SKM-1 treated with dmso at 0.1 percent for 144 hours (cell line): ENCODE results near the gene PANK3.
"Not testable (repeated sequence)": the region's sequence is repeated elsewhere in the genome, so short reads cannot be mapped to it uniquely, and the experiment has no call there.

Experiments
- DNase-seq: peaks from one replicate; lab custom pipeline; 2025; ENCODE audit not compliant: unreplicated experiment; lab: John Stamatoyannopoulos, UW

Gene PANK3

DNA sequence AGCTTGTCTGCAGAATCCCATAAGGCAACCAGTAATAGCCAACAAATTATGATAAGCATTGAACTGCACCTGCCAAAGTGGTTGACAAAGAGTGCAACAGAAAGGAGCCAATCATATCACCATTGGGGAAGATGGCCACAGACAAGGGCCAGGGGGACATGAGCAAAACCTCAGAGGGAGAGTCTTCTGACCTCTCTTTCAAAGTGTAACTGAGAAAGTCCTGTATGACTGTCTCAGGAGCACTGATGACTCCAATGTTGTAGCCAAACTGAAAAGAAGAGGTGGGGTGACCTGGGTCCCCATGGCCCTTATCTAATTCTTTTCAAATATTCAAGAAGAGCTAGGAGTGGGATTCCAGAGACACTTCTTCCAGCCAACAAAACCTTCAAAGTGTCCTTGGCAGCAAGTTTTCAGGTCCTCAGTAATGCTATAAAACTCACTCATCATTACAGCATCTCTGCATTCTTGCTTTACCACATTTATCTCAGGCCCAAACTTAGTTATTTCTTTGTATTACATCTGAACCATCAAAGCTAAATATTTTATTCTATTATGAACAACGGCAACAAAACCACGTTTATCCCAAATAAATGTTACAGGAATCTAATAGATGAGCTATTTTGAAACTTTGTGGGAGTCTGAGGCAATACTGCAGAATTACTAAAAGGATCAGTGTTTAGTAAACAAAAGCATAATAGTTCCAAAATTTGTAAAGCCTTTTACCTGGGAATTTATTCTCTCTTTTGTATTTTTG lies 25.6 kb downstream of the PANK3 start:
- no peak for DNase-seq

DNA sequence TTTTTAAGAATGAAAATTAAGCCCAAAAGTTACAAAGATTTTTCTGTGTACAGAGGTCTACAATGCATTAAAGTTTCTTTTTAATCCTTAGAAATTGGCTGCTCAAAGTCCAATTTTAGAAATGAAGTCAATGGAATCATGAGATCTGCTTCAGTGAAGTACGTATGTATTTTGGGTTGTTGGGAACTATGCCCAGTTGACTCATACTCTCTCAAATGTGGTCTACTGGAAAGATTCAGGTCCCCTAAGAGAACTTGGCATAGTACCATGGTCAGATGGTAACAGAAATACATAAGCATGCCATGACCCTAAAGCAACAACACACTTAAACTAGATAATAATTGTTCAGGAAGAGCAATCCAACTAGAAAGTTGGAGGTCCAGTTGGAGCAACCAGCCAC lies 27.0 kb downstream of the PANK3 start:
- no peak for DNase-seq

DNA sequence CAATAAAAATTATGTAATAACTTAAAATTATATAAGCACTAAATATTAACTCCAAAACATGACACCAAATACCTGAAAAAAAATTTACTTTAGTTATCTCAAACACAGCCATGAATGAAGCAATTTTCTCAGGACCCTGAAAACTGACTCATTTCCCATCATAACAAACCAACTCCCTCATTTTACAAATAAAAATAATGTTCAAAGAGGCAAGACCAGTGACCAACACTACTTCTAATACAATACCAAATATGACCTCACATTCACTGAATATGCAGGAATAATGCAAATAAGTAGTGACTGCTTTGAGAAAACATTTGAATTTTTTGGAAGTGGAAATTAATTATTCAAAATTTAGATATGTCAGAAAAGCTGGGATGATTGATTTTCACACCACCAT lies 28.5 kb downstream of the PANK3 start:
- DNase-seq = no peak

DNA sequence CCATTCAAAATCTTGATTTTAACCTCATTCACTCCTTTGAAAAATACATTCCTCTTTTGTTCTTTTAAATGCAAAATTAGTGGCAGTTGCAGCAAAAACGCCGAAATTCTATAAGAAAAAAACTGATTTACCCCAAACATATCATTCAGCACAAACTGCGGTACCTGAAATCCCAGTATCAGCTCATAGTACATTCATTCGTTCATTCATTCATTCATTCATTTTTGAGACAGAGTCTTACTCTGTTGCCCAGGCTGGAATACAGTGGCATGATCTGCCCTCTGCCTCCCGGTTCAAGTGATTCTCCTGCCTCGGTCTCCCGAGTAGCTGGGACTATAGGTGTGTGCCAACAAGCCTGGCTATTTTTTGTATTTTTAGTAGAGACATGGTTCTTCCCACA lies 29.6 kb downstream of the PANK3 start:
- DNase-seq = no peak

DNA sequence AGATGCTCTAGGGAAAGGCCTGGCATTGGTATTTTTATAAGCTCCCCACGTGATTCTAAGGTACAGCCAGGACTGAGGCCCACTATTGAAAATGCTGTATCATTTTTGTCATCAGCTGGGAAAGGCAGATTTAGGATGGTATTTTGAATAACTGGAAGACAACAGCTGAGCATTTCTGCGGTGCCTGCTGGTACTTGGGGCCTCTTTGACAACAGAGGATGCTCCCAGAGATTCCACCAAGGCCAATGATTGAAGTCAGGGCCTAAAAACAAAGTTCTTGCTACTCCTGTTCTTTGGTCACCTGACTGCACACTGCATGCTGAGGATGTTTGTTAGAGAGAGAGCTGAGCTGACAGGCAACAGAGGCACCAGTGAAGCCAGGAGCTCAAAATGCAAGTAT lies 42.0 kb downstream of the PANK3 start:
- DNase-seq = no peak

DNA sequence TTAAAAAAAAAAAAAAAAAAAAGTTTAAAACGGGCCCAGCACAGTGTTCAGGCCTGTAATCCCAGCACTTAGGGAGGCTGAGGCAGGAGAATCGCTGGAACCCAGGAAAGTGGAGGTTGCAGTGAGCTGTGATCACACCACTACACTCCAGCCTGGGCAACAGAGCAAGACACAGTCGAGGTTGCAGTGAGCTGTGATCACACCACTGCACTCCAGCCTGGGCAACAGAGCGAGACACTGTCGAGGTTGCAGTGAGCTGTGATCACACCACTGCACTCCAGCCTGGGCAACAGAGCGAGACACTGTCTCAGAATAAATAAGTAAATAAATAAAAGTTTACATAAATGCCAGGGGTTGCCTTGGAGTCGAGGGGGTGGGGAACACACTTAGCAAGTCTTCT lies 44.8 kb downstream of the PANK3 start:
- not testable (repeated sequence) for DNase-seq

DNA sequence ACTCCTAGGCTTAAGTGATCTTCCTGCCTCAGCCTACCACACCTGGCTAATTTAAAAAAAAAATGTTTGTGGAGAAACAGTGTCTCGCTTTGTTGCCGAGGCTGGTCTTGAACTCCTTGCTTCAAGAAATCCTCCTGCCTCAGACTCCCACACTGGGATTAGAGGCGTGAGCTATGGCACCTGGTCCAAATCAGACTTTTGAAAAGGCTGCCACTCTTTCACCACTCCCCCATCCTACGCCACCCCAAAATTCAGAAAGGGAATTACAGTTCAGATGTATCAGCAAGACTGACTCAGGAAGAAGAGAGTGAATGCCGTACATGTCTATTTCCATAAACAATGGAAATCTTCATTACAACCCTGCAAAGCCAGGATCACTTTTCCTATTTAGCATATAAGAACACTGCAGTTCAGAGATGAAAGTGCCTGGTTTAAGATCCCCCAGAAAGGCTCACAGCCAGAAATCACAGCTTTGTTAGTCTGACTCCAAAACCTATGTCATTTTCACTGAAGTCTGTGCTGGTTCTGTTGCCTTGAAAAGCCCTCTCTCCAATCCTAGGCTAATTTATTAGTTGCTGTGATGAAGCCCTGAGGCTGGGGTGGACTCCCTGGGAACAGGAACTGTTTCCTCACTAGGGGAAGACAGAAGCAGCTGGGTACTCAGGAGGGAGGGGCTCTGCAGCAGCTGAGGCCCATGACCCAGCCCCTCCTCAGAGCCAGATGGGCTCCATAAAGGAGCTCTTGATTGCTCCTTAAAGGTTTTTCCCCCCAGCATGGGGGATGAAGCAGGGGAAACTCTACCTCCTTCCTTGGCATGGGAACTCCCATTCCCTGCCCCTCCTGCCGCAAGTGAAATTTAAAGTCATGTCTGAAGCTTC lies 46.9 kb downstream of the PANK3 start:
- no peak for DNase-seq

DNA sequence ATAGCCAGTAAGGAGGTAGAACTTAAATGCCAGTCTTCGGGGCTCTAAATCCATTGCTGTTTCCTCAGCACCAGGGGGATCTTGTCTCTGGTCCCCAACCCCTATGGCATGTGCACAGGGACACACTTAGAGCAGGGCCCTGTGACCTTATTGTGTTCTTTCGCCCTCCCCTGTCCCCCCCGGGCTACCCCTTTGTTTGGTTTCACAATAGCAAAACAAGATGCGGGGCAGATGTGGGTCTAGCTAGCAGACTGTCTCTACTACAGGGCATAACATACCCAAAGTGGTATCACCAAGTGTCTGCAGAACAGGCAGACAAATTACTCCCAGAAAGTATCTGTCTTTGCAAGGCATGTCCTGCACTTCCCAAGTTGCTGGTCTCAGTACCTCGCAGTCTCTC lies 48.0 kb downstream of the PANK3 start:
- no peak for DNase-seq

DNA sequence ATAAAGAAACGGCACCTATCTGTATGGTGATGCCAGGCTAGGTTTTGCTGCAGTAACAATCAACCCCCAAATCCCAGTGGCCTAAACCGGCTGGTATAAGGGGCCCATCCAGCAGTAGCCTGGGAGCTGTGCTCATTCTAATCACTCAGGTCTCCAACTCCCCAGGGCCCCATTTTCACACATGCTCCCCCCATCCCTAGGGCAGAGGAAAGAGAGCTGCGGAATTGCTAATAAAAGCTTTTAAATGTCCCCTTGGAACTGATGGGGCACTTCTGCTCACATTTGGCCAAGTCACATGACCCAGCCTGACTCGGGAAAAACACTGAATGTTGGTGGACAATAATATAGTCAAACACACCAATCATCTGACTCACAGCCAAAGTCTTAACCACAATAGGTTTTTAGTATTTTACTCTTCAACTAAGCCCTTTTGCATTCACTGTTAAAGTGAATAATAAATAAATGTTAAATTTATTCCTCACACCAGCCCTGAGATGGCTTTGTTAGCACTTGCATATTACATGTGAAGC lies 48.5 kb downstream of the PANK3 start:
- DNase-seq = no peak

DNA sequence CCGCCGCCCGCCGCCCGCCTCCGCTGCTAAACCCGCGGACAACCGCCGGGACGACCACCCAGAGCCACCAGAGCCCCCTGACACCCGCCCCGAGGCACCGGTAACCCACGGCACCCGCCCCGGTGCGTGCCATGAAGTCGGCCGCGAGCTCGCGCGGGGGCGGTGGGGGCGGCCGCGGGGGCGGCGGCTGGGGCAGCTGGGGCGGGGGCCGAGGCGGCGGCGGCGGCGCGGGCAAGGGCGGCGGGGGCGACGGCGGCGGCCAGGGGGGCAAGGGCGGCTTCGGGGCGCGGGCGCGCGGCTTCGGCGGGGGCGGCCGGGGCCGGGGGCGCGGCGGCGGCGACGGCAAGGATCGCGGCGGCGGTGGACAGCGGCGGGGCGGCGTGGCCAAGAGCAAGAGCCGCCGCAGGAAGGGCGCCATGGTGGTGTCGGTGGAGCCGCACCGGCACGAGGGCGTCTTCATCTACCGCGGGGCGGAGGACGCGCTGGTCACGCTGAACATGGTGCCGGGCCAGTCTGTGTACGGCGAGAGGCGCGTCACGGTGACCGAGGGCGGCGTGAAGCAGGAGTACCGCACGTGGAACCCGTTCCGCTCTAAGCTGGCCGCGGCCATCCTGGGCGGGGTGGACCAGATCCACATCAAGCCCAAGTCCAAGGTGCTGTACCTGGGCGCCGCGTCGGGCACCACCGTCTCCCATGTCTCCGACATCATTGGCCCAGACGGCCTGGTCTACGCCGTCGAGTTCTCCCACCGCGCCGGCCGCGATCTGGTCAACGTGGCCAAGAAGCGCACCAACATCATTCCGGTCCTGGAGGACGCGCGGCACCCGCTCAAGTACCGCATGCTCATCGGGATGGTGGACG lies 49.6 kb downstream of the PANK3 start:
- no peak for DNase-seq

DNA sequence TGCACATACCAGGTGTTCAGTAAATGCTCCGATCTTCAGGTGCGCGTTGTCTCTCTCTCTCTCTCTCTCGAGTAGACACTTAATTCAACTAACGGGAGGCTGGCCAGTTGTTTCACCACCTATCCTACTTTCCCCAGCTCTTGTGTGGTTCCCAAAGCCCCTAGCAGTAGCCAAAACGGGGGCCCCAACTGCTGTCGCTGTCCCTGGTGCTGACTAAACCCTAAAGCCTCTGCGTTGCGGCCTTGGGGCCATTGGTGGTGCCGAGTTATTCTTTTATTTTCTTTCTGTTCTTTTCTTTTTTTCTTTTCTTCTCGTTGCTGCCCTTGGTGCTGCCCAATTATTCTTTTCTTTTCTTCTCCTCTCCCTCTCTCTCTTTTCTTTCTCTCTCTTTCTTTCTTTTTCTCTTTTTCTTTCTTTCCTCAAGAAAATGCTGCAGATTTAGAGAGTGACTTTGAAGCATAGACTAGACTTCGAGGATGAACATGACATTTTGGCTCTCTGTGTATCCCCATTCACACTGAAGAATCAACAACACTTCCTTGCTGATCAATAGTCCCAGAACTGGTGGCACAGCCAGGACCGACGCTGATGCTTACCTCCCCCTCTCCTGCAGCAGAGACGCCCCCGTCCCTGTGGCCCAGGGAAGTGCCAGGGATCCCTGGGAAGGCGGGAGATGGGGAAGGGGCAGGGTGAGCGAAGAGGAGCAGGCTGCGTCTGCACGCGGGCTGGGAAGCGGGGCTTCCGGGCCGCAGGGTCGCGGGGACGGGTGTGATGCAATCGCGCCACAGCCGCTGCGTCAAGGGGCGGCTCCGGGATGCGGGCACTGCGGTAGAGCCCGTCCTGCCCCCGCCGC lies 50.4 kb downstream of the PANK3 start, which contains the start of gene FBLL1:
Gene FBLL1 (plus strand): TSS at position 785 of the 853 bp plus-strand sequence. CDS start 200 bp downstream, outside the sequence.
- no peak for DNase-seq

DNA sequence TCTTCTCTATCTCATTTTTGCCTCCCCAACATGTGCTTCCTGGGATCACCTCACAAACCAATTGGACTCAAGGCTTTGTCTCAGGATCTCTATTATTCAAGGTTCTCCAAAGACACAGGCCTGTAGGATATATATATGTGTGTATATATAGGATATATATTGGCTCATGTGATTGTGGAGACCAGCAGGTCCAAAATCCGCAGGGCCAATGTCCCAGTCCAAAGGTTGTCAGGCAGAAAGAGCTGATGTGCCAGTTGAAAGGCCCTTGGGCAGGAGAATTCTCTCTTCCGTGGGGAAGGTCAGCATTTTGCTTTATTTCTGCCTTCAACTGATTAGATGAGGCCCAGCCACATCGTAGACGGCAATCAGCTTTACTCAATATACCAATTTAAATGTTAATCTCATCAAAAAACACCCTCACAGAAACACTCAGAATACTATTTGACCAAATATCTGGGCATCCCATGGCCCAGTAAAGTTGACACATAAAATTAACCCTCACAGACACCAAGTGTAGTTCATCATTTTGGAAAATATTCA lies 51.3 kb downstream of the PANK3 start:
- DNase-seq = no peak

DNA sequence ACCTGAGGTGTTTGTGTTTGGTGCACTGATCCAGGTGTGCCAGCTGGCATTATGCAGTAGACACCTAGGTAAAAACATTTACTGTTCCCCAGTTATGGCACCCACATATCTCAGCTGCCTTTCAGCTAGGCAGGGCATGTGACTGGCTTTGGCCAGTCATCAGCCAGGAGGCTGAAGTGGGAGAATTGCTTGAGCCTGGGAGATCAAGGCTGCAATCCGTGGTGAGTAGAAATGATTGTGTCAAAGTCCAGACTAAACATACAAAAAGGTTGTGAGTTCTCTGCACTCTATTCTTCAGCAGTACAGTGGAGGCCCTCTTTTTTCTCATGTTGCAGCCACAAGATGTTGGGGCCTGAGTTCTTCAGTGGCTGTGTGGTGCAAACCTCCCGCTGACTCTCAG lies 53.3 kb downstream of the PANK3 start:
- no peak for DNase-seq

DNA sequence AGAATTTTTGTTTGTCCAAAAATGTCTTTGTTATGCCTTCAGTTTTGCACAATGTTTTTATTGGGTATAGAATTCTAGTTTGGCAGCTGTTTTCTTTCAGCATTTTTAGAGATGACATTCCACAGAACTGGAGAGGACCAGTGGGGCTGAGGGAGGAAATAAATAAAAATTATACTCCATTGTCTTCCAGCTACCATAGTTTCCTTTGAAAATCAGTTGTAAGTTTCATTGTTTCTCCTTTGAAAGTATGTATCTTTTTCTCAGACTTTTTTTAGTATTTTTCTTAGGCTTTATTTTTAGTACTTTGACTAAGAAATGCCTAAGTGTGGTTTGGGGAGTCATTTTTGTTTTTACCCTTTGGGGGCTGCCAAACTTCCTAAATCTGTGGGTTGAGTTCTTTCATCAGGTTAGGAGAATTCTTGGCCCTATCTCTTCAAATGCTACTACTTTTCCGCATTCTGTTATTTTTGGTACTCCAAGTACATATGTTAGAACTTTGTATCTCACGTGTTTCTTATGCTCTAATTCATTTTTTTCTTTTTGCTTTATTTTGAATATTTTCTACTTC lies 65.2 kb downstream of the PANK3 start:
- no peak for DNase-seq

DNA sequence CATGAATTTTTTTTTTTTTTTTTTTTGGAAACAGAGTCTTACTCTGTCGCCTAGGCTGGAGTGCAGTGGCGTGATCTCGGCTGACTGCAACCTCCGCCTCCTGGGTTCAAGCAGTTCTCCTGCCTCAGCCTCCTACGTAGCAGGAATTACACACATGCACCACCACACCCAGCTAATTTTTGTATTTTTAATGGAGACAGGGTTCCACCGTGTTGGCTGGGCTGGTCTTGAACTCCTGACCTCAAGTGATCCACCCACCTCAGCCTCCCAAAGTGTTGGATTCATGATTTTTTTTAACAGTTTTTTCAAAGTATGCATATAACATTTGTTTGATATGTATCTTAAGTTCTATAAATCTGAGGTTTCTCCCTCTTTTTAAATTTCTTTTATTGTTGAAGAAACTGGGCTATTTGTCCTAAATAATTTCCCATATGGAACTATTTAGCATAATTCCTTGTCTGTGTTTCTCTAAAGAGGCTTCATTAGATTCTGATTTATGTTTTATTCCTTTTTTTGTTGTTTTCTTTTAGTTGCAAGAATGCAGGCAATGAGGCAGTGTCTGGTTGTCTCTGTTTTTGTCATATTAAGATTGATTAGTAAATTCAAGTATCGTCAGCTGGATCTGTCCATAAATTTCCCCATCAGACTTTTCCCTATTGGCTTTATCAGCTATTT lies 76.5 kb downstream of the PANK3 start:
- DNase-seq = no peak
